CD4-positive, alpha-beta memory T cell (primary cell): ENCODE measurements around the gene HOXB7. TPM values are rescaled to one million over a fixed set of nuclear protein-coding genes. Genes with fewer than 3 reads are reported as not detected.
A peak's percentile ranks its signal among the peaks of the same experiment; 100 is the strongest.

Experiments used
- CTCF ChIA-PET: fragments of 350-600 bp; sonication (Branson Sonifier 250); formaldehyde crosslinking; loops from one replicate; lab custom pipeline; 2021; ENCODE audit warnings: inconsistent platforms; ENCODE audit not compliant: partially characterized antibody; lab: Charles Lee
- POLR2A ChIA-PET: fragments of 350-600 bp; sonication (Branson Sonifier 250); formaldehyde crosslinking; loops from one replicate; lab custom pipeline; 2021; ENCODE audit not compliant: partially characterized antibody; lab: Charles Lee
- DNase-seq, 5 donors: peaks; one replicate each; pipeline versions ENCODE4 v3.0.0 to v3.0.0-alpha.2; 2020 to 2022; ENCODE audit warnings: mixed read lengths in 1 of 5
- H3K27ac ChIP-seq: one replicate; pipeline ENCODE4 v1.7.0; 2013; ENCODE audit warnings: low read depth, low read length
- H3K27me3 ChIP-seq: 2 replicates; pipeline ENCODE4 v1.7.0; 2013; ENCODE audit warnings: mild to moderate bottlenecking, low read length, moderate library complexity; ENCODE audit not compliant: insufficient read depth
- H3K36me3 ChIP-seq: 2 replicates; pipeline ENCODE4 v1.7.0; 2013; ENCODE audit warnings: mild to moderate bottlenecking, low read length, moderate library complexity; ENCODE audit not compliant: insufficient read depth
- H3K4me1 ChIP-seq: 2 replicates; pipeline ENCODE4 v1.7.0; 2013; ENCODE audit warnings: mild to moderate bottlenecking, low read length, moderate library complexity; ENCODE audit not compliant: insufficient read depth
- H3K4me3 ChIP-seq, 2 donors: one replicate each; pipeline ENCODE4 v1.7.0; 2013; ENCODE audit warnings: low read length in 2 of 2, mild to moderate bottlenecking in 1 of 2
- H3K9me3 ChIP-seq, 2 donors: one replicate each; pipeline ENCODE4 v1.7.0; 2013; ENCODE audit warnings: low read length in 2 of 2, control low read depth in 1 of 2; ENCODE audit not compliant: control insufficient read depth in 1 of 2
- H3K27ac Mint-ChIP-seq, 7 donors: one replicate each; pipeline ENCODE4 v1.8.0; 2020 to 2021; ENCODE audit warnings: mixed read lengths in 7 of 7, mild to moderate bottlenecking in 6 of 7, inconsistent platforms in 3 of 7, moderate library complexity in 3 of 7
- H3K27me3 Mint-ChIP-seq, 2 donors: one replicate each; pipeline ENCODE4 v1.8.0; 2020 to 2021; ENCODE audit warnings: mixed read lengths in 2 of 2
- H3K36me3 Mint-ChIP-seq, 2 donors: one replicate each; pipeline ENCODE4 v1.8.0; 2020 to 2021; ENCODE audit warnings: mixed read lengths in 2 of 2, inconsistent platforms in 1 of 2, mild to moderate bottlenecking in 1 of 2
- H3K4me1 Mint-ChIP-seq, 4 donors: one replicate each; pipeline ENCODE4 v1.8.0; 2020 to 2021; ENCODE audit warnings: mixed read lengths in 4 of 4, mild to moderate bottlenecking in 1 of 4
- H3K4me3 Mint-ChIP-seq, 8 donors: one replicate each; pipeline ENCODE4 v1.8.0; 2020 to 2021; ENCODE audit warnings: mixed read lengths in 8 of 8, mild to moderate bottlenecking in 7 of 8, moderate library complexity in 6 of 8, inconsistent platforms in 3 of 8
- H3K9me3 Mint-ChIP-seq, 8 donors: one replicate each; pipeline ENCODE4 v1.8.0; 2020 to 2021; ENCODE audit warnings: mixed read lengths in 8 of 8, mild to moderate bottlenecking in 5 of 8, inconsistent platforms in 3 of 8, moderate library complexity in 1 of 8
- intact Hi-C: fragments of 100-400 bp; cut with micrococcal nuclease; formaldehyde crosslinking; loops from one replicate; pipeline ENCODE4 v1.15.1; 2023
- polyA plus RNA-seq, 2 donors: library from polyadenylated mRNA; unstranded; fragments of 300-500 nt; fragmentation: Illumina TruSeq; gene quantifications; one replicate each; pipeline ENCODE4 v1.2.3, GENCODE V29; 2021
- total RNA-seq, 2 experiments: library from RNA; stranded (reverse); gene quantifications; one replicate each; pipeline ENCODE4 v1.2.3, GENCODE V29; 2021

Gene HOXB7
- total and polyA plus RNA-seq, 4 experiments from 2014 or later = 0.23 to 1.3 (median 0.25) TPM; not detected in 1

DNA sequence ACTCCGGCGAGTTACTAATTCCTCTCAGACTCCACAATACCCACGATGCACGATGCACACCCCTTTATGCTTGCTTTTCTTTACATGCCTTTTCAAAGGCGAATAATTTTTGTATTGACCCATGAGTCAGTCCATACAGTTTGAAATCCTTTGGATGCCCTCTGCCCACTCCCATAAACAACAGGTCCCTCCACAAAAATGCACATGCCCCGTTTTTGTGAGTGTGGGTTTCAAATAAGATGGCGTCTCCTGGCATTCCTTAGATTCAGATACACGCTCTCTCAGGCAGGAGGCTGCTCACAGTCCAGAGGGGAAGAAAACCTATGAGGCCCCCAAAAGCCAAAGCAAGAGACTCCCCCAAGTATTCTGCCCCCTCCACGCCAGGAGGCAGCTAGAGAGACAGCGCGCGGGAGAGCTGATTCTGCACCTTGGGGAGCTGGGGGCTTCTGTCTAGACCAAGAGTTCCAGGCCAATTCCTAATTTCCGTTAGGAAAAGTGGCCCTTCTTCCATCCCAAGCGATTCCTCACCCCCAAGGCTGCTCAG lies 34.9 kb upstream of the HOXB7 start:
- ChIA-PET POLR2A (no interaction called here), CTCF (interaction anchor here (1.8 kb wide), 1 partner anchor 9 kb away, joined by 5 read pairs; no protein-coding TSS in a partner anchor)
- Mint-ChIP-seq H3K27me3 (peaks cover 55 to 57% of the 10 kb centered on the region in 2 donors), H3K9me3 (no peaks in the 10 kb centered on the region), H3K27ac (no peak overlapping the region), H3K36me3 (no peaks in the 10 kb centered on the region), H3K4me1 (peaks cover 8 to 37% (median 19%) of the 10 kb centered on the region in 4 donors), H3K4me3 (peak overlapping the region; percentile 9 to 90 (median 58))
- no peak for DNase-seq
- Histone ChIP-seq H3K36me3 (no peaks in the 10 kb centered on the region), H3K9me3 (no peaks in the 10 kb centered on the region), H3K4me3 (peak overlapping the region in 1 of 2 donors; percentile 59), H3K27me3 (peaks cover 39% of the 10 kb centered on the region), H3K4me1 (peaks cover 14% of the 10 kb centered on the region), H3K27ac (no peak overlapping the region)
- intact Hi-C loops = no loop called here

DNA sequence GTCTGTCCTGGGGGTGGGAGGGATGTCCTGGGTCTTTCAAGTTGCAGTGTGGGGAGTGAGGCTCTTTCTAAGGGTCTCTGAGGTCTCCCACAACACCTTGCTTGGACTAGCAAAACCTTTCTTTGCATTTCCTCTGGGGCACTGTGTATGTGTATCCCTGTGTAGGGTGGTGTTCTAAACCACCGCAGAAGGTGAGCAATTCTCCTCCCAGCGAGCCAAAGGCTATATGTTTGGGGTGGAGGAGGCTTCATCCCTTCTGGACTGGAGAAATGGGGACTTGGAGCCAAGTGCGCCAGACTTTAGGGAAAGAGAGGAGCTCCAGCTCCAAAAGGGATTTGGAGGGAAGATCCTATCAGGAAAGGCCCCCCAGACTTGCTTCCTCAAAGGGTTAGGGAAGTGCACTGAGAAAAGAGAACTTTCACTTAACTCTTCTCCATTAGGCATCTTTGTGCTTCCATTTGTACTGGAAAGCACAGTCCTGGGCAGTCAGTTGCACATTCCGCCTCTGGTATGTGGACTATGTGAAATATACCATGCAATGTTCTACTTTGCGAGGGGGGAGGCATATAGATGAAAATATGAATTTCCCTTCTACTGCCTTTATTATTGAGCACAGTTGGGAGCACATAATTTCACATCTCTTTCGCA lies 34.2 kb upstream of the HOXB7 start:
- no peak for DNase-seq
- Mint-ChIP-seq H3K9me3 (no peaks in the 10 kb centered on the region), H3K27ac (no peak overlapping the region), H3K4me3 (peak overlapping the region in 5 of 8 donors; percentile 9 to 73 (median 38)), H3K4me1 (peaks cover 8 to 37% (median 19%) of the 10 kb centered on the region in 4 donors), H3K36me3 (no peaks in the 10 kb centered on the region), H3K27me3 (peaks cover 55 to 58% of the 10 kb centered on the region in 2 donors)
- no peak overlapping the region for H3K27ac ChIP-seq
- peaks cover 14% of the 10 kb centered on the region for H3K4me1 ChIP-seq
- ChIA-PET POLR2A (no interaction called here), CTCF (interaction anchor here (1.8 kb wide), 1 partner anchor 9 kb away, joined by 5 read pairs; no protein-coding TSS in a partner anchor)
- intact Hi-C loops = no loop called here
- no peaks in the 10 kb centered on the region for H3K9me3 ChIP-seq
- H3K27me3 ChIP-seq = peaks cover 39% of the 10 kb centered on the region
- H3K36me3 ChIP-seq = no peaks in the 10 kb centered on the region
- H3K4me3 ChIP-seq = no peak overlapping the region

DNA sequence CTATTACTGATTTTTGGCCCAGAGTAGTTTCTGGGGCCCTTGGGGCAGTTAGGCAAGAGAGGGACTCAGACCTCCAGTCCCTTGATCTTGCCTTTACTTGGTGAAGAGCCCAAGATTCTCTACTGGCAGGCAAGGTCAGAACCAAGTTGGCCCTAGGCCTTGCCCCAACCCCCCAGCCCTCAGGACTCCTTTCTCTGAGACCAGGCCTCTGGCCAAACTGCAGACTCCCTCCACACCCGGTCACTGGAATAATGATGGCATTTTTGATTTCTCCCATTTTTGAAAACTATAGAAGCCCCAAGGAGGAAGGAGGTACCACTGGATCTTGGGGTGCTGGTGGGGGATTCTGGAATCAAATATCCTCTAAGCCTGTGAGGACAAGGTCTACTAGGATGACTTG lies 33.3 kb upstream of the HOXB7 start:
- CTCF ChIA-PET = no interaction called here
- Mint-ChIP-seq H3K4me1 (peaks cover 8 to 37% (median 19%) of the 10 kb centered on the region in 4 donors), H3K9me3 (no peaks in the 10 kb centered on the region), H3K27me3 (peaks cover 61 to 66% of the 10 kb centered on the region in 2 donors), H3K36me3 (no peaks in the 10 kb centered on the region), H3K4me3 (peak overlapping the region in 1 of 8 donors; percentile 35), H3K27ac (no peak overlapping the region)
- H3K4me1 ChIP-seq = peaks cover 14% of the 10 kb centered on the region
- H3K4me3 ChIP-seq = no peak overlapping the region
- DNase-seq = no peak
- peaks cover 39% of the 10 kb centered on the region for H3K27me3 ChIP-seq
- intact Hi-C loops = no loop called here
- H3K36me3 ChIP-seq = no peaks in the 10 kb centered on the region
- no peak overlapping the region for H3K27ac ChIP-seq
- POLR2A ChIA-PET = interaction anchor here (0.6 kb wide), 1 partner anchor 257 kb away, joined by 3 read pairs; no protein-coding TSS in a partner anchor
- H3K9me3 ChIP-seq = no peaks in the 10 kb centered on the region

DNA sequence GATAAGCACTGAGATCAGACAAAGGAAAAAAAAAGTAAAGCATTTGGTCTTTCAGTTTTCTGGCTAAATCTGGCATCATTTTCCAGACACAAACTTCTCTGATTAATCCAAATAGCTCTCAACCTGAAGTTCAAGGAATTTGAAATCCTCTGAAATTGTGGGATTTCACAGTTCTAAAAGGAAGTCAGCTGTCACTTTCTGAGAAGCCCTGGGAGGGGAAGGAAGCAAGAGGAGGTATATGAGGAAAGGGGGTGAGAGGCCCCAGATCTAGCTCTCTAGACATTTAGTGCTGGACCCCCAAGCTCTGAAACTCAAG lies 32.8 kb upstream of the HOXB7 start:
- Mint-ChIP-seq H3K9me3 (no peaks in the 10 kb centered on the region), H3K36me3 (no peaks in the 10 kb centered on the region), H3K27ac (no peak overlapping the region), H3K4me1 (peaks cover 8 to 37% (median 19%) of the 10 kb centered on the region in 4 donors), H3K4me3 (no peak overlapping the region), H3K27me3 (peaks cover 65 to 71% of the 10 kb centered on the region in 2 donors)
- DNase-seq = no peak
- Histone ChIP-seq H3K27me3 (peaks cover 40% of the 10 kb centered on the region), H3K4me3 (no peak overlapping the region), H3K9me3 (no peaks in the 10 kb centered on the region), H3K27ac (no peak overlapping the region), H3K36me3 (no peaks in the 10 kb centered on the region), H3K4me1 (peaks cover 14% of the 10 kb centered on the region)
- POLR2A ChIA-PET = interaction anchor here (0.6 kb wide), 1 partner anchor 258 kb away, joined by 3 read pairs; no protein-coding TSS in a partner anchor
- CTCF ChIA-PET = no interaction called here
- intact Hi-C loops = no loop called here

DNA sequence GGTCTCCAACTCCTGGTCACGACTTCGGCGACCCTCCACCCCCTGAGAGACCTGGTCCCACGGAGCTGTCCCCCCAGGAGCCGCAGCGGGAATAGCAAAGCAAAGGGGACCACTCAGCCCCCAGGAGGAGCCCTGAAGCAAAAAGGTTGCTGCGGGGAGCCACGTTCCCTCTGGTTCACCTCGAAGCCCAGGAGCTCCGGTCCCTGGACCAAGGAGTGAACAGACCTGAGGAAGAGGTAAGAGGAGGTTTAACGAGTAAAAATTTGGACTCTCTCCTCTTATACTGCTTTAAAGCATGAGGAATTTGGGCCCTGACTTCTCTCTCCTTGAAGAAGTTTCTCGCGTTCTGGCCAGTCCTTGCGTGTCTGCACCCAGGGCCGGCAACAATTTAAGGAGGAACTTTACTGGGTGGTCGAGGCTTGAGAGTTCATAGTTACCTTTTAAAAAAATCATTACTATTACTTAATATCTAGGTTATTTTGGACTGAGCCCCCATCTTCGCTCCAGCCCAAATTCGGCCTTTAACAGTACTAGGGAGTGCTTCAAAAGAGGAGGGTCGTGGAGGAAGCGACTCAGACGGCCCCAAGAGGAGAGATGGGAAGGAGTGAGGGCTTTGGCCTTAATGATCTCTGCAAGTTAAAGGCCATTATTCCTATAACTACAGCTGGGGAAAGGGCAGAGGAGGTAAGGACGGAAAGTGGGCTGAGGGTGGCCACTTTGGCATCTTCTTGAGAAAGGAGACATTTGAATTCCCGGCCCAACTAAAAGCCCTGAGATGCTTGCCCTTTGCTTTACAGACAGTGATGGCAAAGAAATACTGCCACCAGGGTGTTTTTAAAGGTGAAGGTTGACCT lies 32.3 kb upstream of the HOXB7 start:
- Mint-ChIP-seq H3K4me3 (peak overlapping the region in 1 of 8 donors; percentile 16), H3K27me3 (peaks cover 70 to 74% of the 10 kb centered on the region in 2 donors), H3K9me3 (no peaks in the 10 kb centered on the region), H3K27ac (no peak overlapping the region), H3K4me1 (peaks cover 8 to 33% (median 18%) of the 10 kb centered on the region in 4 donors), H3K36me3 (no peaks in the 10 kb centered on the region)
- ChIA-PET CTCF (no interaction called here), POLR2A (interaction anchor here (0.6 kb wide), 1 partner anchor 259 kb away, joined by 3 read pairs; no protein-coding TSS in a partner anchor)
- DNase-seq = no peak
- Histone ChIP-seq H3K4me1 (peaks cover 14% of the 10 kb centered on the region), H3K4me3 (no peak overlapping the region), H3K36me3 (no peaks in the 10 kb centered on the region), H3K9me3 (no peaks in the 10 kb centered on the region), H3K27ac (no peak overlapping the region), H3K27me3 (peaks cover 46% of the 10 kb centered on the region)
- intact Hi-C loops = no loop called here

DNA sequence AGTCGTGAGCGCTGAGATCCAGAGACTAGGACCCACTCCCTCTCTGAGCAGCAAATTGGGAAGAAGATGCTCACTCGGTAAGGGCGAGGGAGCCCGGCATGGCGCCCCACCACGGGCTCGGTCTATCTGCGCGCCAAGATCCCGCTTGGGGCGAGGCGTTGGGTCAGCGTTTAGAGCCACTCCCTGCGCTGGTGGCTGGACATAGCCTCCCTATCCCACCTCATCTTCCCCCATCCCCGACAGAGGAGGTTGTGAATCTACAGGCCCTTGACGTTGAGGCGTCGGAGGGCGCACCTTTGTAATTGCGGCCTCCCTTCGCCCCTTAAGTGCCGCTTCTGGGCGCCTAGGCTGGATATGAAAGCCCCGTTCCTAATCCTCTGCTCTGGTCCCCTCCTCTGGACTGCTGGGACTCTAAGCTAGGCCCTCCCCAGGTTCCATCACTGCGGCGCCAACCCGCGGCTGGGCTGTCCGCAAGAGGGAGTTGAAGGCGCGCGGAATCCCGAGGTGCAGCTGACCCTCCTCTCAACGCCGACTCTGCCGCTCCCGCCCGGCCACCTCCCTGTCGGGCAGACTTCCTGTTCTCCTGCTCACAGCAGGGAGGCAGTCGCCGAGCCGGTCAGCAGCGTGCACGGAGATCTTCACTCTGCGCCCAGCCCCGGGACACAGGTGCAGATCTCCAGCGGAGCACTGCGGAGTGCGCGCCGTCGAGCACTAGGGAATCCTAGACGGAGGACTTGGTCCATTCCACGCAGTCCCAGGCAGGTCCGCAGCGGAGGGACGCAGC lies 31.4 kb upstream of the HOXB7 start:
- Histone ChIP-seq H3K36me3 (no peaks in the 10 kb centered on the region), H3K9me3 (no peaks in the 10 kb centered on the region), H3K4me1 (peaks cover 8% of the 10 kb centered on the region), H3K4me3 (no peak overlapping the region), H3K27ac (no peak overlapping the region), H3K27me3 (peaks cover 54% of the 10 kb centered on the region)
- Mint-ChIP-seq H3K36me3 (no peaks in the 10 kb centered on the region), H3K27me3 (peaks cover 68 to 73% of the 10 kb centered on the region in 2 donors), H3K4me3 (peak overlapping the region in 3 of 8 donors; percentile 26 to 45 (median 29)), H3K27ac (peak overlapping the region in 1 of 7 donors; percentile 3), H3K4me1 (peaks cover 8 to 25% (median 13%) of the 10 kb centered on the region in 4 donors), H3K9me3 (no peaks in the 10 kb centered on the region)
- CTCF ChIA-PET = no interaction called here
- intact Hi-C loops = no loop called here
- DNase-seq = no peak
- POLR2A ChIA-PET = no interaction called here
